HPDE6-E6E7 (cell line): ENCODE data around the gene SARM1.
"Not testable (repeated sequence)": the region's sequence is repeated elsewhere in the genome, so short reads cannot be mapped to it uniquely, and the experiment has no call there.

Experiments
- DNase-seq: peaks from one replicate; pipeline ENCODE4 v3.0.0; 2011; ENCODE audit warnings: missing footprints; ENCODE audit errors: extremely low spot score

The SARM1 gene

DNA sequence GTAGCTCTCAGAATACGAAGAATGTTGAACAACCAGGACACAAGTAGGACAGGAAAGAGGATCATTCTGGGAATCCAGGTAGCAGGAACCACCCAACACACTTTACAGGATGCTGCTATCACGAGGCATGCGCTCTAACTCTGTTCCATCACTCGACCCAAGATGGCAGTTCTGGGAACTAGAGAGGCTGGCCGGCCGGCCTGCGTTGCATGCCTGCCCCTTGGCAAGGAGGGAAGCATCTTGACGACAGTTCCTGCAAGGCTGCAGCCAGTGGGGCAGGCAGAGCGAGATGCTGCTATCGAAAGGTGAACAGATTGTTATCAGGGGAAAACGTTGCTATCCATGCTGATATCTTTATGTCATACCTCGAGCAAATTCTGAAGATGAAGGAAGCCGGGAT lies 53.7 kb downstream of the SARM1 start:
- DNase-seq, result no peak

- DNase-seq, result no peak
Observed at GRCh38 chr17:28426081-28426519, 54.6 kb downstream of the SARM1 start.

DNA sequence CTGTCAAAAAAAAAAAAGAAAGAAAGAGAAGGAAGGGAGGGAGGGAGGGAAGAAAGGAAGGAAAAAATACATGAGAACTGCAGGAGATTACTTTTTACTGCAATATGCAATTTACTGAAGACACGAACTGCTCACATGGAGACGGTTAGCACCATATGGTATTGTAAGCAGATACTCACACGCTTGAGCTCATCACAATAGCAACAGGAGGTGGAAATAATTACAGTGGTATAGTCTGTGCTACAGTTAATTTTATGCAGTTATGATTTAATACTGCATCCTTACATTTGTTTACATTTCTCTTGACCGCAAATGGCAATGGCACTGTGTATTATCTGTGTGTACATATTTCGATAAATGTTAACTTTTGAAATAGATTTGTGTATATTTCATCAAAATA lies 55.9 kb downstream of the SARM1 start:
- DNase-seq, result no peak

DNA sequence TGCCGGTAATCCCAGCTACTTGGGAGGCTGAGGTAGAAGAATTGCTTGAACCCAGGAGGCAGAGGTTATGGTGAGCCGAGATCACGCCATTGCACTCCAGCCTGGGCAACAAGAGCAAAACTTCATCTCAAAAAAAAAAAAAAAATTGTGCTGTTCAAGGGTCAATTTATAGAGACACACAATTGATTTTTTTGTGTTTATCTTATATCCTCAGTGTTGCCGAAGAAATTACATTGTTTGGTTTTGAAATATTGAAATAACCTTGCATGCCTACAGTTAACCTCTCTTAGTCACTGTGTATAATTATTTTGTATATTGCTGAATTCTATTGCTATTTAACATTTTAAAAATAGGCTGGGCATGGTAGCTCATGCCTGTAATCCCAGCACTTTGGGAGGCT lies 56.5 kb downstream of the SARM1 start:
- DNase-seq, result not testable (repeated sequence)

- no peak for DNase-seq
Observed at GRCh38 chr17:28433721-28434120, 62.2 kb downstream of the SARM1 start.

DNA sequence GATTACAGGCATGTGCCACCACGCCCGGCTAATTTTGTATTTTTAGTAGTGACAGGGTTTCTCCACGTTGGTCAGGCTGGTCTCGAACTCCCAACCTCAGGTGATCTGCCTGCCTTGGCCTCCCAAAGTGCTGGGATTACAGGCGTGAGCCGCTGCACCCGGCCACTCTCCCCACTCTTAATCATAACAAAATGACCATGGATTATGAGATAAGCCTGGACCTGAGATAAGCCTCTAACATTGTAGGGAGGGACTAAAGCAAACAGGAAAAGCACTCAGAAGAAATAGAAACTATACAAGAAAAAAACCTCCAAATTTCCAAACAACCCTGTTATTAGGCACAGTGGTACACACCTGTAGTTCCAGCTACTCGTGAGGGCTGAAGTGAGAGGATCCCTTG lies 62.8 kb downstream of the SARM1 start:
- not testable (repeated sequence) for DNase-seq

GRCh38 chr17:28443901-28444638 lies 72.6 kb downstream of the SARM1 start:
- DNase-seq, result no peak

DNA sequence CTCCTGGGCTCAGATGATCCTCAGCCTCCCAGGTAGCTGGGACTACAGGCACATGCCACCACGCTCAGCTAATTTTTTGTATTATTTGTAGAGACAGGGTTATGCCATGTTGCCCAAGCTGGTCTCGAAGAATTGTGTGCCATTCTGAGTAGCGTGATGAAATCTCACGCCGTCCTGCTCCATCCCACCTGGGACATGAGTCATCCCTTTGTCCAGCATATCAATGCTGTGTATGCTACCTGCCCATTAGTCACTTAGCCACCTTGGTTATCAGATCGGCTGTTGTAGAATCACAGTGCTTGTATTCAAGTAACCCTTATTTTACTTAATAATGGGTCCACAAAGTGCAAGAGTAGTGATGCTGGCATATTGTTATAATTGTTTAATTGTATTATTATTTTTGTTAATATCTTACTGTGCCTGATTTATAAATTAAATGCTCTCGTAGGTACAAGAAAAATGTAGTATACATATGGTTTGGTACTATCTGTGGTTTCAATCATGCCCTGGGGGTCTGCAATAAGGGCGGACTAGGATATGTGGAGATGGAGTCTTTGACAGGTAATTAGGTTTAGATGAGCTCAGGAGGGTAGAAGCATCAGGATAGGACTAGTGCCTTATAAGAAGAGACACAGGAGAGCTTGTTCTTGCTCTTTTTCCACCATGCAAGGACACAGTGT lies 75.4 kb downstream of the SARM1 start:
- DNase-seq, result no peak

DNA sequence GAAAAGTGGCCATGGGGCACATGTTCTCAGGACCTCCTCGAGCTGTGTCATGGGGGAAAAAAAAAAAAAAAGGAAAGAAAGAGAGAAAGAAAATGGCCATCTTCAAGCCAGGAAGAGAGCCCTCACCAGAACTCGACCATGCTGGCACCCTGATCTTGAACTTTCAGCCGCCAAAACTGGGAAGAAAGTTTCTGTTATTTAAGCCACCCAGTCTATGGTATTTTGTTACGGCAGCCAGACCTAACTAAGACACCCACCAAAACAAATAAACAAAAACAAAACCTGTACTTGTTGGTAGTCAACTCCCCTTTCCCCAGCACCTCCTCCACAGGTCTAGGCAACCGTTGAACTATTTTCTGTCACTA lies 75.9 kb downstream of the SARM1 start:
- no peak for DNase-seq

GRCh38 chr17:28449859-28450258 lies 78.4 kb downstream of the SARM1 start:
- DNase-seq, result no peak
